SU-DHL-6 (cell line): ENCODE data around the gene EIF4EBP2.

ENCODE experiments used
- H2AFZ ChIP-seq: fragments of 200-600 bp; sonication (generic); 2 replicates; pipeline ENCODE4 v1.6.1; 2014; ENCODE audit warnings: low read depth, mild to moderate bottlenecking, moderate library complexity, mixed read lengths, antibody characterized with exemption, low read length; ENCODE audit not compliant: severe bottlenecking
- H3F3A ChIP-seq: fragments of 200-600 bp; shearing (Covaris generic); 2 replicates; pipeline ENCODE4 v1.6.0; 2016; ENCODE audit warnings: antibody characterized with exemption, mild to moderate bottlenecking; ENCODE audit not compliant: insufficient read depth
- H3K27ac ChIP-seq: fragments of 200-600 bp; sonication (generic); 2 replicates; pipeline ENCODE4 v1.5.1; 2016; ENCODE audit warnings: low read depth, mild to moderate bottlenecking, low read length, moderate library complexity, mixed read lengths
- H3K27me3 ChIP-seq: fragments of 200-600 bp; sonication (generic), shearing (Covaris generic); 2 replicates; pipeline ENCODE4 v1.6.0; 2014; ENCODE audit warnings: mild to moderate bottlenecking, low read length
- H3K36me3 ChIP-seq: fragments of 200-600 bp; sonication (generic); 2 replicates; pipeline ENCODE4 v1.6.1; 2014; ENCODE audit warnings: mild to moderate bottlenecking, low read length, mixed read lengths
- H3K4me2 ChIP-seq: fragments of 300-600, 200-600 bp; shearing (Covaris generic), sonication (generic); 2 replicates; pipeline ENCODE4 v1.6.0; 2014; ENCODE audit warnings: low read length, low read depth, mild to moderate bottlenecking; ENCODE audit not compliant: poor library complexity, severe bottlenecking
- H3K4me3 ChIP-seq: fragments of 200-600 bp; sonication (generic); 2 replicates; pipeline ENCODE4 v1.5.1; 2014; ENCODE audit warnings: antibody characterized with exemption, low read length, mild to moderate bottlenecking, mixed read lengths; ENCODE audit not compliant: insufficient read depth, poor library complexity, severe bottlenecking
- H3K79me2 ChIP-seq: fragments of 200-600 bp; sonication (generic); 2 replicates; pipeline ENCODE4 v1.6.1; 2014; ENCODE audit warnings: mild to moderate bottlenecking, low read length, moderate library complexity; ENCODE audit not compliant: insufficient read depth
- H3K9ac ChIP-seq: fragments of 200-600 bp; sonication (generic); 2 replicates; pipeline ENCODE4 v1.7.0; 2014; ENCODE audit warnings: mild to moderate bottlenecking, low read length
- H3K9me2 ChIP-seq: fragments of 200-600 bp; sonication (generic); replicated peaks from 2 replicates; pipeline ENCODE4 v1.6.1; 2014; ENCODE audit warnings: low read length; ENCODE audit not compliant: insufficient read depth
- H3K9me3 ChIP-seq: fragments of 200-600 bp; sonication (generic); 2 replicates; pipeline ENCODE4 v1.6.1; 2014; ENCODE audit warnings: low read length, mixed read lengths; ENCODE audit not compliant: insufficient read depth
- H4K20me1 ChIP-seq: fragments of 200-600 bp; sonication (generic); 2 replicates; pipeline ENCODE4 v1.6.1; 2014; ENCODE audit warnings: low read depth, mild to moderate bottlenecking, antibody characterized with exemption, low read length, moderate library complexity, mixed read lengths
- EZH2phosphoT487 ChIP-seq: fragments of 200-600 bp; sonication (generic), shearing (Covaris generic); conservative IDR thresholded peaks from 2 replicates; pipeline ENCODE4 v1.6.1; 2018; ENCODE audit warnings: mild to moderate bottlenecking, antibody characterized with exemption, low read length, moderate library complexity, mixed read lengths
- TF ChIP-seq, protein P1 (sequence below): fragments of 200-600 bp; sonication (generic); IDR thresholded peaks from one replicate; pipeline ENCODE4 v1.5.1; 2017; ENCODE audit warnings: antibody characterized with exemption, mild to moderate bottlenecking, low read length, moderate library complexity; ENCODE audit not compliant: insufficient read depth, poor library complexity, severe bottlenecking

EIF4EBP2 gene

DNA sequence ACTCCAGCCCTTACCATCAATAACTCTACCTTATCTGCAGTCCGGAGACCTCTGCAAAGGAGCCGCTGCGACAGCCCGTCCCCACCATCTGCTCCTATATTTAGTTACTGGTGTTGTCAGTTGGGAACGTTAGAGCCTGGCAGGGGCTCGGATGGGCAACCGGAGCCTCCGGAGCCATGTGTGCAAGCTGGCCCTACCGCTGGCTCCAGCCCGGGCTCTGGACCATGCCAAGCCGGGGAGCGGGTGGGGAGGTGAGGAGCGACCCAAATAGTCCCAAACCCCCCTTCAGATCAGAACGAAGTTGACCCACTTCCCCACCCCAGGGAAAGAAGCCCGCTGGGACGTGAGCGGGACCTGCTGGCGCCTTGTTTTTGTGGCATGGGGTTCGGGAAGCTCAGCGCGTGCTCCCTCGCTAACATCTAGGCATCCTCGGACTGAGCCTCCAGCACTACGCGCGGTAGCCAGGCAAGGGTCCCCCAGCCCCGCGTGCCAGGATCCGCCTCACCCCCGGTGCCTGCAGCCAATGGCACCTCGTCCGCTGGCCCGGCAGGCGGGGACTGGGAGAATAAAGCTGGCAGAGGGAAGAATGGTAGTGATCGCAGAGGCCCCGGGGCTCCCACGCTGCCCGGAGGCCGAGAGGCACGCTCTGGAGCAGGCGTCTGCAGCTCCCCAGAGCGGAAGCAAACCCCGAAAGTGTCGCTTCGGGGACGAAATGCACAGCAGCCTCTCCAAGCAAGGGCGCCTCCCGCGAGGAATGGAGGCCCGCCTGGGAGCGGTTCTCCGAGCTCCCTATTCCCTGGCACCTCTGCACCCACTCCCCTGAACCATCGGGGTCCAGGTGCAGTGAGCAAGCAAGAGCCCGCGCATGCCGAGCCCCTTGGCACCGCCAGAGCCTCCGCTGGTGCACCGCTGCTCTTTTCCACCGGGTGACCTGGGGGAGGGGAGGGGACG lies 22.2 kb upstream of the EIF4EBP2 start:
- Histone ChIP-seq H3K27me3 (no peaks in the 10 kb centered on the region), H3K4me3 (peak overlapping the region; percentile 63), H3K9ac (peak overlapping the region; percentile 71), H3K9me3 (no peaks in the 10 kb centered on the region), H3K27ac (peak overlapping the region; percentile 33; the same call in 1 of the 2 replicates), H3K4me2 (peak overlapping the region; percentile 75), H3K36me3 (no peaks in the 10 kb centered on the region), H4K20me1 (no peaks in the 10 kb centered on the region), H3F3A (peaks cover 19% of the 10 kb centered on the region), H3K79me2 (peaks cover 20% of the 10 kb centered on the region), H3K9me2 (no peaks in the 10 kb centered on the region), H2AFZ (peak overlapping the region; percentile 73)
- TF ChIP-seq, protein P1, sequence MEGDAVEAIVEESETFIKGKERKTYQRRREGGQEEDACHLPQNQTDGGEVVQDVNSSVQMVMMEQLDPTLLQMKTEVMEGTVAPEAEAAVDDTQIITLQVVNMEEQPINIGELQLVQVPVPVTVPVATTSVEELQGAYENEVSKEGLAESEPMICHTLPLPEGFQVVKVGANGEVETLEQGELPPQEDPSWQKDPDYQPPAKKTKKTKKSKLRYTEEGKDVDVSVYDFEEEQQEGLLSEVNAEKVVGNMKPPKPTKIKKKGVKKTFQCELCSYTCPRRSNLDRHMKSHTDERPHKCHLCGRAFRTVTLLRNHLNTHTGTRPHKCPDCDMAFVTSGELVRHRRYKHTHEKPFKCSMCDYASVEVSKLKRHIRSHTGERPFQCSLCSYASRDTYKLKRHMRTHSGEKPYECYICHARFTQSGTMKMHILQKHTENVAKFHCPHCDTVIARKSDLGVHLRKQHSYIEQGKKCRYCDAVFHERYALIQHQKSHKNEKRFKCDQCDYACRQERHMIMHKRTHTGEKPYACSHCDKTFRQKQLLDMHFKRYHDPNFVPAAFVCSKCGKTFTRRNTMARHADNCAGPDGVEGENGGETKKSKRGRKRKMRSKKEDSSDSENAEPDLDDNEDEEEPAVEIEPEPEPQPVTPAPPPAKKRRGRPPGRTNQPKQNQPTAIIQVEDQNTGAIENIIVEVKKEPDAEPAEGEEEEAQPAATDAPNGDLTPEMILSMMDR = no peak
- TF ChIP-seq EZH2phosphoT487 = no peak

DNA sequence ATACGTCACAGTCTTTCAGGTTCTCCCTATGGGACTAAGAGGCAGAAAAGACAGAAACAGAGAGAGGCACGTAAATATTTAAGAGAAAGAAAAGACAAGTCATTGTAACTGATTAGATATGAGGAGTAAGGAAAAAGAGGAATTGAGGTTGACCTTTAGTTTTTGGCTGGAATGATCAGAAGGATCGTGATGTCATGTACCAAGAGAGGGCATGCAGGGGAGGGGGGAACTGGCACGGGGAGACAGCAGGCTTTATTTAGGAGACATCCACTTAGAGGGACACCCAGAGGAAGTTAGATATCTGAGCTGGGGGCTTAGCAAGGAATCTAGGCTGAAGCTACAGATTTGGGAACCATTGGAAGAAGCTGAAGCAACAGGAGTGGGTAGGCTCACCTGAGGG lies 12.3 kb upstream of the EIF4EBP2 start:
- Histone ChIP-seq H3F3A (no peaks in the 10 kb centered on the region), H3K9me2 (no peaks in the 10 kb centered on the region), H3K4me2 (no peak overlapping the region), H4K20me1 (no peaks in the 10 kb centered on the region), H3K9ac (no peak overlapping the region), H3K27ac (no peak overlapping the region), H3K79me2 (no peaks in the 10 kb centered on the region), H3K9me3 (no peaks in the 10 kb centered on the region), H2AFZ (no peak overlapping the region), H3K36me3 (no peaks in the 10 kb centered on the region), H3K27me3 (no peaks in the 10 kb centered on the region), H3K4me3 (no peak overlapping the region)
- TF ChIP-seq EZH2phosphoT487 = no peak
- TF ChIP-seq, protein P1 = no peak

DNA sequence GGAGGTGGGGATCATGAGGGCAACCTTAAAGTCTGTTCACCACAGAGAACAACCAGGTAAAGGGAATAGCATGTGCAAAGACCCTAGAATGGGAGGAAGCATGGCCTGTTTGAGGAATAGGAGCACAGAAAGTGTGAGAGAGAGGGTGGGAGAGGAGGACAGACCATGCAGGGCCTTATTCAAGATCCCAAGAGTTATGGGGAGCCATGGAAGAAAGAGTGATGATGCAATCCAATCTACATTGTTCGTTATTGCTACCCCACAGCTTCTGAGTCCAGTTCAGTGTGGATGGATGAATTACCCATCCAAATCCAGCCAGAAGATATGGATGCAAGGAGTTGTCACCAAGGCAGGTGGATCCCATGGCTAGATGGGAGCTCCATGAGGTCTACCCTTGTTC lies 7.8 kb upstream of the EIF4EBP2 start:
- Histone ChIP-seq H3F3A (no peaks in the 10 kb centered on the region), H4K20me1 (no peaks in the 10 kb centered on the region), H3K9me3 (no peaks in the 10 kb centered on the region), H3K36me3 (no peaks in the 10 kb centered on the region), H3K4me3 (no peak overlapping the region), H3K9ac (no peak overlapping the region), H3K27me3 (no peaks in the 10 kb centered on the region), H3K4me2 (no peak overlapping the region), H2AFZ (no peak overlapping the region), H3K79me2 (no peaks in the 10 kb centered on the region), H3K27ac (no peak overlapping the region), H3K9me2 (no peaks in the 10 kb centered on the region)
- TF ChIP-seq, protein P1 = no peak
- TF ChIP-seq EZH2phosphoT487 = no peak
